Suprapubic skin (tissue), 4 donors: ENCODE results near the gene ABCA12.

ENCODE experiments used
- CTCF ChIP-seq, 2 donors: fragments of 200-600 bp in 1 of 2; fragments of 450-650 bp in 1 of 2; sonication (generic) in 1 of 2; IDR thresholded peaks; one replicate each; pipeline ENCODE4 v1.5.1; 2016 to 2019; ENCODE audit warnings: antibody characterized with exemption in 2 of 2, mild to moderate bottlenecking in 1 of 2, moderate library complexity in 1 of 2
- POLR2A ChIP-seq, 2 donors: fragments of 450-650 bp; IDR thresholded peaks; one replicate each; pipeline ENCODE4 v1.6.1; 2017; ENCODE audit warnings: antibody characterized with exemption in 2 of 2, mild to moderate bottlenecking in 2 of 2, moderate library complexity in 2 of 2
- POLR2AphosphoS5 ChIP-seq, 3 donors: sonication (generic); formaldehyde crosslinking; IDR thresholded peaks; one replicate each; pipeline ENCODE4 v1.6.1; 2017; ENCODE audit warnings: antibody characterized with exemption in 3 of 3

- TF ChIP-seq CTCF (IDR thresholded peaks at IDR 0.05) (no peak), POLR2A (IDR thresholded peaks at IDR 0.05) (no peak), POLR2AphosphoS5 (IDR thresholded peaks at IDR 0.05) (no peak)
Observed at GRCh38 chr2:215120401-215120800, 18.0 kb downstream of the ABCA12 start.
